SK-N-SH treated with all-trans-retinoic acid at 6 μM for 48 hours (cell line): Measurements from ENCODE around the gene ANKRD18A.

Source experiments
- BACH2 ChIP-seq: fragments of 250-450 bp; sonication (Bioruptor Pico); IDR thresholded peaks from 2 replicates; pipeline ENCODE4 v1.9.0; 2021; ENCODE audit warnings: mild to moderate bottlenecking, borderline replicate concordance
- CREB5 ChIP-seq: fragments of 250-450 bp; sonication (Bioruptor Pico); IDR thresholded peaks from 2 replicates; pipeline ENCODE4 v1.5.1; 2020; ENCODE audit warnings: low read depth, mild to moderate bottlenecking, moderate library complexity
- CSDC2 ChIP-seq: fragments of 250-450 bp; sonication (Bioruptor Pico); IDR thresholded peaks from 2 replicates; pipeline ENCODE4 v1.5.0; 2020; ENCODE audit warnings: mild to moderate bottlenecking, moderate library complexity
- ESRRG ChIP-seq: fragments of 250-450 bp; sonication (Bioruptor Pico); IDR thresholded peaks from 2 replicates; pipeline ENCODE4 v1.6.1; 2021; ENCODE audit warnings: mild to moderate bottlenecking
- OSR1 ChIP-seq: fragments of 250-450 bp; sonication (Bioruptor Pico); IDR thresholded peaks from 2 replicates; pipeline ENCODE4 v1.8.0; 2022; ENCODE audit warnings: moderate library complexity, mild to moderate bottlenecking, inconsistent platforms
- PATZ1 ChIP-seq: fragments of 250-450 bp; sonication (Bioruptor Pico); IDR thresholded peaks from 2 replicates; pipeline ENCODE4 v1.8.0; 2020; ENCODE audit warnings: mild to moderate bottlenecking, moderate library complexity, borderline replicate concordance
- SNAI2 ChIP-seq: fragments of 250-450 bp; sonication (Bioruptor Pico); IDR thresholded peaks from 2 replicates; pipeline ENCODE4 v1.5.0; 2020; ENCODE audit warnings: mild to moderate bottlenecking, moderate library complexity
- ZFP3 ChIP-seq: fragments of 250-450 bp; sonication (Bioruptor Pico); IDR thresholded peaks from 2 replicates; pipeline ENCODE4 v1.5.0; 2020; ENCODE audit warnings: mild to moderate bottlenecking, moderate library complexity
- ZNF565 ChIP-seq: fragments of 450-650 bp; formaldehyde crosslinking; conservative IDR thresholded peaks from 2 replicates; pipeline ENCODE4 v1.5.0; 2020; ENCODE audit warnings: low read depth, mild to moderate bottlenecking, moderate library complexity
- TF ChIP-seq, protein P1 (sequence below): fragments of 250-450 bp; sonication (Bioruptor Pico); IDR thresholded peaks from 2 replicates; pipeline ENCODE4 v1.5.0; 2020; ENCODE audit warnings: mild to moderate bottlenecking, moderate library complexity

DNA sequence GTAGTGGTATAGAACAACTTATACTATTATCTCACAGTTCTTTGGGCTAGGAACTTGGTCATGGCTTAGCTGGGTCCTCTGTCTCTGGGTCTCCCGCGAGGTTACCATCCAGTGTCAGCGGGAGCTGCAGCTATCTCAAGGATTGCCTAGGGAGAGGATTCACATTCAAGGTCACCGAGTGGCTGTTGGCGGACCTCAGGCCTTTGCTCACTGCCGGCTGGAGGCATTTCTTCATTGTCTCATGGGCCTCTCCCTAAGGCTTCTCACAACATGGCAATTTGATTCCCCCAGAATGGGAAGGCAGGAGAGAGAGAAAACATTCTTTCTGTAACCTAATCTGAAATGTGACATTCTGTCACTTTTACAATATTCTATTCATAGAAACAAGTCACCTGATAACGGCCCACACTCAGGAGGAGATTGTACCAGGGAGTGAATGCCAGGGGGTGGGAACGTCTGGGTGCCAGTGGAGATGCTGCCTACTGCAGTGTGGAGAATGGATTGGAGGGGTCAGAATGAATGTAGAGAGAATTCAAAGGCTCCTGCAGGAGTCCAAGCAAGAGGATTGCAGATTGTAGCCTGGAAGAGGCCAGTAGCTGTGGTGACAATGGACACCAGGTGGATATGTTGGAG lies 29.5 kb upstream of the ANKRD18A start:
- TF ChIP-seq BACH2 (CRISPR knock-in tag) = no peak
- no peak for TF ChIP-seq CREB5 (CRISPR knock-in tag)
- no peak for TF ChIP-seq ZNF565 (CRISPR knock-in tag)
- no peak for TF ChIP-seq ESRRG
- no peak for TF ChIP-seq PATZ1
- no peak for TF ChIP-seq OSR1 (CRISPR knock-in tag)
- no peak for TF ChIP-seq SNAI2 (CRISPR knock-in tag)
- TF ChIP-seq, protein P1, sequence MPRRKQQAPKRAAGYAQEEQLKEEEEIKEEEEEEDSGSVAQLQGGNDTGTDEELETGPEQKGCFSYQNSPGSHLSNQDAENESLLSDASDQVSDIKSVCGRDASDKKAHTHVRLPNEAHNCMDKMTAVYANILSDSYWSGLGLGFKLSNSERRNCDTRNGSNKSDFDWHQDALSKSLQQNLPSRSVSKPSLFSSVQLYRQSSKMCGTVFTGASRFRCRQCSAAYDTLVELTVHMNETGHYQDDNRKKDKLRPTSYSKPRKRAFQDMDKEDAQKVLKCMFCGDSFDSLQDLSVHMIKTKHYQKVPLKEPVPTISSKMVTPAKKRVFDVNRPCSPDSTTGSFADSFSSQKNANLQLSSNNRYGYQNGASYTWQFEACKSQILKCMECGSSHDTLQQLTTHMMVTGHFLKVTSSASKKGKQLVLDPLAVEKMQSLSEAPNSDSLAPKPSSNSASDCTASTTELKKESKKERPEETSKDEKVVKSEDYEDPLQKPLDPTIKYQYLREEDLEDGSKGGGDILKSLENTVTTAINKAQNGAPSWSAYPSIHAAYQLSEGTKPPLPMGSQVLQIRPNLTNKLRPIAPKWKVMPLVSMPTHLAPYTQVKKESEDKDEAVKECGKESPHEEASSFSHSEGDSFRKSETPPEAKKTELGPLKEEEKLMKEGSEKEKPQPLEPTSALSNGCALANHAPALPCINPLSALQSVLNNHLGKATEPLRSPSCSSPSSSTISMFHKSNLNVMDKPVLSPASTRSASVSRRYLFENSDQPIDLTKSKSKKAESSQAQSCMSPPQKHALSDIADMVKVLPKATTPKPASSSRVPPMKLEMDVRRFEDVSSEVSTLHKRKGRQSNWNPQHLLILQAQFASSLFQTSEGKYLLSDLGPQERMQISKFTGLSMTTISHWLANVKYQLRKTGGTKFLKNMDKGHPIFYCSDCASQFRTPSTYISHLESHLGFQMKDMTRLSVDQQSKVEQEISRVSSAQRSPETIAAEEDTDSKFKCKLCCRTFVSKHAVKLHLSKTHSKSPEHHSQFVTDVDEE (CRISPR knock-in tag) = no peak
- no peak for TF ChIP-seq CSDC2 (CRISPR knock-in tag)
- no peak for TF ChIP-seq ZFP3
